ENCODE results near the gene RTN4RL1.

- no peak for TF ChIP-seq EZH2 (IDR thresholded peaks at IDR 0.05; ENCODE audit: borderline replicate concordance, low read length)
- no peak for TF ChIP-seq CTCF (IDR thresholded peaks at IDR 0.05; ENCODE audit: low read length)
These were observed 25.4 kb downstream of the RTN4RL1 start for GRCh38 chr17:1999557-2000251.

Data from OCI-LY1 (cell line).